Hepatocyte (in vitro differentiated cells): ENCODE results near the gene CBX6. TPM values are rescaled to one million over a fixed set of nuclear protein-coding genes. Genes with fewer than 3 reads are reported as not detected.
"Not testable (repeated sequence)": the region's sequence is repeated elsewhere in the genome, so short reads cannot be mapped to it uniquely, and the experiment has no call there.

Experiments
- DNase-seq: peaks from one replicate; pipeline ENCODE4 v3.0.0-alpha.2; 2016; ENCODE audit warnings: low spot score
- H2AFZ ChIP-seq: fragments of 200-600 bp; sonication (generic); 2 replicates; pipeline ENCODE4 v1.6.0; 2016; ENCODE audit warnings: antibody characterized with exemption, mild to moderate bottlenecking
- H3K27ac ChIP-seq: fragments of 200-600 bp; sonication (generic); 2 replicates; pipeline ENCODE4 v1.5.1; 2016; ENCODE audit warnings: mild to moderate bottlenecking
- H3K27me3 ChIP-seq: fragments of 200-600 bp; sonication (generic); 2 replicates; pipeline ENCODE4 v1.6.1; 2016
- H3K36me3 ChIP-seq: fragments of 200-600 bp; sonication (generic); replicated peaks from 2 replicates; pipeline ENCODE4 v1.5.1; 2016; ENCODE audit warnings: low read depth; ENCODE audit not compliant: insufficient read depth
- H3K4me1 ChIP-seq: fragments of 200-600 bp; sonication (generic); 2 replicates; pipeline ENCODE4 v1.5.1; 2016; ENCODE audit warnings: mild to moderate bottlenecking, moderate library complexity; ENCODE audit not compliant: insufficient read depth
- H3K4me2 ChIP-seq: fragments of 200-600 bp; sonication (generic); 2 replicates; pipeline ENCODE4 v1.6.0; 2016
- H3K4me3 ChIP-seq: fragments of 200-600 bp; sonication (generic); 2 replicates; pipeline ENCODE4 v1.5.1; 2016; ENCODE audit warnings: mild to moderate bottlenecking
- H3K79me2 ChIP-seq: fragments of 200-600 bp; sonication (generic); 2 replicates; pipeline ENCODE4 v1.6.0; 2017; ENCODE audit warnings: mild to moderate bottlenecking
- H3K9me2 ChIP-seq: fragments of 200-600 bp; sonication (generic); replicated peaks from 2 replicates; pipeline ENCODE4 v1.6.0; 2017; ENCODE audit warnings: mild to moderate bottlenecking; ENCODE audit not compliant: insufficient read depth
- H3K9me3 ChIP-seq: fragments of 200-600 bp; sonication (generic); 2 replicates; pipeline ENCODE4 v1.5.1; 2016; ENCODE audit warnings: low read depth, mild to moderate bottlenecking
- H4K20me1 ChIP-seq: fragments of 200-600 bp; sonication (generic); 2 replicates; pipeline ENCODE4 v1.6.0; 2016; ENCODE audit warnings: mild to moderate bottlenecking; ENCODE audit not compliant: insufficient read depth, poor library complexity, severe bottlenecking
- CTCF ChIP-seq: fragments of 200-600 bp; sonication (generic); IDR thresholded peaks from 2 replicates; pipeline ENCODE4 v1.5.1; 2016; ENCODE audit warnings: antibody characterized with exemption, mild to moderate bottlenecking; ENCODE audit not compliant: poor library complexity
- EZH2 ChIP-seq: fragments of 200-600 bp; sonication (generic); IDR thresholded peaks from 2 replicates; pipeline ENCODE4 v1.6.1; 2016; ENCODE audit warnings: antibody characterized with exemption, mild to moderate bottlenecking, borderline replicate concordance
- EZH2phosphoT487 ChIP-seq: fragments of 200-600 bp; sonication (generic); IDR thresholded peaks from one replicate; pipeline ENCODE4 v1.6.1; 2018; ENCODE audit warnings: antibody characterized with exemption, mild to moderate bottlenecking, low read depth, moderate library complexity; ENCODE audit not compliant: unreplicated experiment, severe bottlenecking
- WGBS: methylation state at CpG from one replicate; pipeline ENCODE4 v1.1.6; 2016; ENCODE audit warnings: low lambda C conversion rate; ENCODE audit errors: missing lambda C conversion rate; 5-methylcytosine and 5-hydroxymethylcytosine counted together
- polyA plus RNA-seq: library from polyadenylated mRNA; unstranded; fragments of >200 nt; fragmentation: Nextera tagmentation; extraction: Ambion mirVana; gene quantifications from 2 replicates; pipeline ENCODE4 v1.2.1, GENCODE V29; 2016
- total RNA-seq: library from RNA; depleted of rRNA; stranded (reverse); fragments of >200 nt; gene quantifications from 2 replicates; pipeline ENCODE4 v1.2.3, GENCODE V29; 2014

The CBX6 gene
- total and polyA plus RNA-seq, 2 experiments from 2014 or later = 42.9 to 45.4 TPM

GRCh38 chr22:38919631-38920190 is 47.7 kb upstream of the CBX6 start:
- Histone ChIP-seq H3K4me1 (peaks cover 16% of the 10 kb centered on the region), H3K9me3 (no peaks in the 10 kb centered on the region), H4K20me1 (no peaks in the 10 kb centered on the region), H3K4me3 (no peak overlapping the region), H3K79me2 (no peaks in the 10 kb centered on the region), H3K27ac (no peak overlapping the region), H2AFZ (no peak overlapping the region), H3K4me2 (no peak overlapping the region), H3K27me3 (no peaks in the 10 kb centered on the region), H3K36me3 (no peaks in the 10 kb centered on the region), H3K9me2 (no peaks in the 10 kb centered on the region)
- 78% methylated on average over 1 of the region's 1 CpG for WGBS
- no peak for TF ChIP-seq EZH2phosphoT487
- no peak for TF ChIP-seq CTCF
- no peak for DNase-seq

- no peaks in the 10 kb centered on the region for H3K36me3 ChIP-seq
- H3K27me3 ChIP-seq = no peaks in the 10 kb centered on the region
- H3K4me2 ChIP-seq = no peak overlapping the region
- no peaks in the 10 kb centered on the region for H3K9me2 ChIP-seq
- WGBS = 58% methylated on average over 1 of the region's 1 CpG
- H3K4me1 ChIP-seq = no peaks in the 10 kb centered on the region
- H3K79me2 ChIP-seq = no peaks in the 10 kb centered on the region
- no peaks in the 10 kb centered on the region for H4K20me1 ChIP-seq
- no peak overlapping the region for H2AFZ ChIP-seq
- H3K4me3 ChIP-seq = no peak overlapping the region
- no peak for TF ChIP-seq EZH2
- TF ChIP-seq CTCF = no peak
- TF ChIP-seq EZH2phosphoT487 = no peak
- no peak overlapping the region for H3K27ac ChIP-seq
- H3K9me3 ChIP-seq = no peaks in the 10 kb centered on the region
- DNase-seq = no peak
These were observed 39.4 kb upstream of the CBX6 start for GRCh38 chr22:38911434-38911833.

- WGBS = 98% methylated on average over 2 of the region's 2 CpGs
- no peak for TF ChIP-seq EZH2
- TF ChIP-seq EZH2phosphoT487 = no peak
- TF ChIP-seq CTCF = no peak
- H3K36me3 ChIP-seq = no peaks in the 10 kb centered on the region
- no peak overlapping the region for H3K4me3 ChIP-seq
- no peak for DNase-seq
- H4K20me1 ChIP-seq = no peaks in the 10 kb centered on the region
- H3K9me2 ChIP-seq = no peaks in the 10 kb centered on the region
- H3K27ac ChIP-seq = no peak overlapping the region
- H3K4me2 ChIP-seq = no peak overlapping the region
- H3K9me3 ChIP-seq = peaks cover 3% of the 10 kb centered on the region
- H3K4me1 ChIP-seq = no peaks in the 10 kb centered on the region
- H2AFZ ChIP-seq = no peak overlapping the region
- H3K79me2 ChIP-seq = no peaks in the 10 kb centered on the region
- no peaks in the 10 kb centered on the region for H3K27me3 ChIP-seq
These were observed 35.8 kb upstream of the CBX6 start for GRCh38 chr22:38907767-38908166.

- Histone ChIP-seq H3K4me2 (no peak overlapping the region), H3K4me3 (no peak overlapping the region), H3K79me2 (no peaks in the 10 kb centered on the region), H3K9me3 (peaks cover 3% of the 10 kb centered on the region), H2AFZ (no peak overlapping the region), H3K9me2 (no peaks in the 10 kb centered on the region), H3K27ac (no peak overlapping the region), H4K20me1 (no peaks in the 10 kb centered on the region), H3K36me3 (no peaks in the 10 kb centered on the region), H3K4me1 (no peaks in the 10 kb centered on the region), H3K27me3 (no peaks in the 10 kb centered on the region)
- DNase-seq = no peak
- no peak for TF ChIP-seq EZH2phosphoT487
- TF ChIP-seq EZH2 = no peak
- TF ChIP-seq CTCF = no peak
- WGBS = 78% methylated on average over 3 of the region's 3 CpGs
These were observed 34.0 kb upstream of the CBX6 start for GRCh38 chr22:38906052-38906451.

- H3K4me1 ChIP-seq, H3K36me3 ChIP-seq, H3K27me3 ChIP-seq, H3K27ac ChIP-seq, H3K9me3 ChIP-seq, H3K4me2 ChIP-seq, H3K4me3 ChIP-seq, H3K9me2 ChIP-seq, H4K20me1 ChIP-seq, DNase-seq, H2AFZ ChIP-seq, H3K79me2 ChIP-seq: not testable (repeated sequence)
- WGBS = 68% methylated on average over 5 of the region's 5 CpGs
These were observed 32.1 kb upstream of the CBX6 start for GRCh38 chr22:38904052-38904617.
